B cell (primary cell): ENCODE data around the gene MFAP3L. TPM values are rescaled to one million over a fixed set of nuclear protein-coding genes. Genes with fewer than 3 reads are reported as not detected.

ENCODE experiments used
- ATAC-seq: fragments of 200-7000 bp; cut with Tn5 transposase; one replicate; pipeline ENCODE4 v1.10.0; 2021; ENCODE audit warnings: low read depth, mild to moderate bottlenecking, moderate number of reproducible peaks, moderate library complexity
- CTCF ChIA-PET: fragments of 350-600 bp; sonication (Branson Sonifier 250); formaldehyde crosslinking; loops from one replicate; lab custom pipeline; 2021; ENCODE audit warnings: antibody characterized with exemption, inconsistent platforms; lab: Charles Lee
- POLR2A ChIA-PET: fragments of 350-600 bp; sonication (Branson Sonifier 250); formaldehyde crosslinking; loops from one replicate; lab custom pipeline; 2021; ENCODE audit warnings: antibody characterized with exemption; lab: Charles Lee
- DNase-seq: peaks from one replicate; pipeline ENCODE4 v3.0.0; 2013
- H2AFZ ChIP-seq: 2 replicates; pipeline ENCODE4 v1.6.1; 2012; ENCODE audit warnings: mild to moderate bottlenecking, low read depth, low read length; ENCODE audit not compliant: insufficient read depth, poor library complexity, severe bottlenecking
- H3K27ac ChIP-seq, 2 donors: 1 replicate in 1 of 2; 2 replicates in 1 of 2; pipeline ENCODE4 v1.5.1; 2012 to 2013; ENCODE audit warnings: low read length in 2 of 2, mild to moderate bottlenecking in 2 of 2, moderate library complexity in 1 of 2
- H3K27me3 ChIP-seq, 4 experiments: fragments of 200-600 bp in 1 of 4; sonication (generic) in 1 of 4; replicated peaks in 1 of 4; 1 replicate in 2 of 4; 2 replicates in 2 of 4; pipeline versions ENCODE4 v1.6.1 to v1.7.0; 2013 to 2016; ENCODE audit warnings: low read length in 3 of 4, mild to moderate bottlenecking in 2 of 4, mixed read lengths in 1 of 4, moderate library complexity in 1 of 4; ENCODE audit not compliant: insufficient read depth in 4 of 4, control insufficient read depth in 3 of 4; ENCODE audit errors: control extremely low read depth in 1 of 4
- H3K36me3 ChIP-seq, 2 experiments: replicated peaks in 1 of 2; 1 replicate in 1 of 2; 2 replicates in 1 of 2; pipeline versions ENCODE4 v1.6.1 to v1.7.1; 2013; ENCODE audit warnings: low read length in 1 of 2; ENCODE audit not compliant: insufficient read depth in 2 of 2, control insufficient read depth in 1 of 2; ENCODE audit errors: control extremely low read depth in 1 of 2, extremely low read depth in 1 of 2
- H3K4me1 ChIP-seq, 2 donors: fragments of 200-600 bp in 1 of 2; sonication (generic) in 1 of 2; 1 replicate in 1 of 2; 2 replicates in 1 of 2; pipeline versions ENCODE4 v1.5.1 to v1.6.1; 2013 to 2017; ENCODE audit warnings: low read length in 2 of 2; ENCODE audit not compliant: control insufficient read depth in 2 of 2, insufficient read depth in 2 of 2
- H3K4me2 ChIP-seq: replicated peaks from 2 replicates; pipeline ENCODE3; 2012; ENCODE audit warnings: mild to moderate bottlenecking, low read depth, low read length; ENCODE audit not compliant: poor library complexity, severe bottlenecking
- H3K4me3 ChIP-seq, 5 experiments: fragments of 200-600 bp in 1 of 5; sonication (generic) in 1 of 5; 1 replicate in 3 of 5; 2 replicates in 2 of 5; pipeline versions ENCODE4 v1.5.1 to v1.7.0; 2011 to 2016; ENCODE audit warnings: low read length in 4 of 5, mild to moderate bottlenecking in 4 of 5, low read depth in 2 of 5, control low read depth in 1 of 5, moderate library complexity in 1 of 5; ENCODE audit not compliant: insufficient read depth in 1 of 5; ENCODE audit errors: control extremely low read depth in 1 of 5, extremely low read depth in 1 of 5
- H3K79me2 ChIP-seq: fragments of 200-600 bp; sonication (generic); one replicate; pipeline ENCODE4 v1.6.0; 2016; ENCODE audit warnings: low read length; ENCODE audit not compliant: control insufficient read depth, insufficient read depth
- H3K9ac ChIP-seq: fragments of 200-600 bp; sonication (generic); 2 replicates; pipeline ENCODE4 v1.6.1; 2017; ENCODE audit warnings: mild to moderate bottlenecking, low read length, moderate library complexity
- H3K9me3 ChIP-seq, 3 donors: one replicate each; pipeline versions ENCODE4 v1.6.1 to v1.7.1; 2013; ENCODE audit warnings: low read length in 2 of 3; ENCODE audit not compliant: control insufficient read depth in 2 of 3, insufficient read depth in 1 of 3; ENCODE audit errors: control extremely low read depth in 1 of 3
- H4K20me1 ChIP-seq: 2 replicates; pipeline ENCODE4 v1.6.0; 2012; ENCODE audit warnings: mild to moderate bottlenecking, low read length; ENCODE audit not compliant: insufficient read depth, control insufficient read depth, poor library complexity, severe bottlenecking
- H3K27ac Mint-ChIP-seq: one replicate; pipeline ENCODE4 v1.8.0; 2021; ENCODE audit warnings: mixed read lengths
- H3K27me3 Mint-ChIP-seq: one replicate; pipeline ENCODE4 v1.8.0; 2021; ENCODE audit warnings: mixed read lengths
- H3K4me1 Mint-ChIP-seq: one replicate; pipeline ENCODE4 v1.8.0; 2021; ENCODE audit warnings: mixed read lengths
- H3K4me3 Mint-ChIP-seq: one replicate; pipeline ENCODE4 v1.8.0; 2021; ENCODE audit warnings: mixed read lengths
- H3K9me3 Mint-ChIP-seq: one replicate; pipeline ENCODE4 v1.8.0; 2022; ENCODE audit warnings: mixed read lengths; ENCODE audit not compliant: insufficient read depth
- EZH2 ChIP-seq: IDR thresholded peaks from 2 replicates; pipeline ENCODE4 v1.6.1; 2012; ENCODE audit warnings: borderline replicate concordance, low read depth, mild to moderate bottlenecking, moderate library complexity, low read length; ENCODE audit not compliant: insufficient read depth, poor library complexity, severe bottlenecking
- WGBS: methylation state at CpG from one replicate; pipeline ENCODE4 v1.1.5; 2013; ENCODE audit warnings: missing lambda C conversion rate; ENCODE audit not compliant: insufficient coverage; 5-methylcytosine and 5-hydroxymethylcytosine counted together
- intact Hi-C: fragments of 100-400 bp; cut with micrococcal nuclease; formaldehyde crosslinking; loops from one replicate; pipeline ENCODE4 v1.10.0; 2022
- polyA plus RNA-seq: library from polyadenylated mRNA; depleted of rRNA; stranded (reverse); fragments of >200 nt; gene quantifications from 2 replicates; pipeline ENCODE4 v1.2.3, GENCODE V29; 2012
- total RNA-seq, 2 donors: library from RNA; stranded (reverse); fragments of 120-200 nt in 1 of 2; gene quantifications; 1 replicate in 1 of 2; 2 replicates in 1 of 2; pipeline versions ENCODE4 v1.2.3 to v1.2.4, GENCODE V29; 2013 to 2022
- TF ChIP-seq, protein P1 (sequence below): fragments of 200-600 bp; IDR thresholded peaks from one replicate; pipeline ENCODE4 v1.8.0; 2022; ENCODE audit warnings: antibody characterized with exemption, mild to moderate bottlenecking

Gene MFAP3L
- total and polyA plus RNA-seq, 2 donors (not counting 1 experiment from before 2014, with no cell fraction given) = 0.37 to 0.63 TPM

DNA sequence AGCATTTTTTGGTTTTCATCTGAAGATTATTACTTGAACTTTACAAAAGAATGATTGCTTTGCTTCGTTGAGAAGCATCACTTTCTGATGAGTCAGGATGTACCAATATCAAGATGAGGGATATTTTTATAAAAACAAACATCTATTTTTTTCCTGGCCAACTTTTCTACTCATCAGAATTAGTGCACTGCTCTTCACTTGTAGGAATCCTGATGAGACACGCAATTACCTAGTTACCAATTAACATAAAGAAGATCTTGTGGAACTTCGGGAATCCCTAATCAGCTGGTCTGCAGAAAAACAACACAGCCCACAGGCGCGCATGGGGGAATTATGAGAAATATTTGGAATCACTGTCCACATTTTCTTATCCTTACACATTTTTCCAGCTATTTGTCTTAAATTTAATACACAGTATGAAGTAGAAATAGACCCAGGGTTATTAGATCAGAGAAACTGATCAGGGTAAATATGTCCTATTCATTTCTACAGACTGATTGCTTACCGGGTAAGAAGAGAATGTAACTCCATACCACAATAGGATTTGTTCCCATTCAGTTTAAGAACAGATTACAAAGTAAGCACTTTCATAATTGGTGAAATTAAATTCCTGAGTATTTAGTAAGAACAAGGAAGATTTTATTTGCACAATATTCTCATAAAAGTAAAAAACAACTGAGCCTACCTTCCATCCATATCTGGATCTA lies 50.9 kb downstream of the MFAP3L start:
- H3K9me3 Mint-ChIP-seq = no peaks in the 10 kb centered on the region
- Histone ChIP-seq H2AFZ (no peak overlapping the region), H3K36me3 (no peaks in the 10 kb centered on the region), H3K4me3 (no peak overlapping the region), H3K79me2 (no peaks in the 10 kb centered on the region), H3K4me2 (no peak overlapping the region), H3K4me1 (no peaks in the 10 kb centered on the region), H3K27ac (no peak overlapping the region), H3K9ac (no peak overlapping the region), H3K27me3 (peaks cover 0 to 8% (median 4%) of the 10 kb centered on the region in 4 experiments), H3K9me3 (no peaks in the 10 kb centered on the region), H4K20me1 (no peaks in the 10 kb centered on the region)
- H3K4me1 Mint-ChIP-seq = no peaks in the 10 kb centered on the region
- no peak for ATAC-seq
- intact Hi-C loops = no loop called here
- H3K27me3 Mint-ChIP-seq = peaks cover 9% of the 10 kb centered on the region
- WGBS = no CpG with 5 or more reads among the region's 6 CpGs
- no peak overlapping the region for H3K27ac Mint-ChIP-seq
- DNase-seq = no peak
- no peak overlapping the region for H3K4me3 Mint-ChIP-seq
- TF ChIP-seq EZH2 = no peak
- TF ChIP-seq, protein P1, sequence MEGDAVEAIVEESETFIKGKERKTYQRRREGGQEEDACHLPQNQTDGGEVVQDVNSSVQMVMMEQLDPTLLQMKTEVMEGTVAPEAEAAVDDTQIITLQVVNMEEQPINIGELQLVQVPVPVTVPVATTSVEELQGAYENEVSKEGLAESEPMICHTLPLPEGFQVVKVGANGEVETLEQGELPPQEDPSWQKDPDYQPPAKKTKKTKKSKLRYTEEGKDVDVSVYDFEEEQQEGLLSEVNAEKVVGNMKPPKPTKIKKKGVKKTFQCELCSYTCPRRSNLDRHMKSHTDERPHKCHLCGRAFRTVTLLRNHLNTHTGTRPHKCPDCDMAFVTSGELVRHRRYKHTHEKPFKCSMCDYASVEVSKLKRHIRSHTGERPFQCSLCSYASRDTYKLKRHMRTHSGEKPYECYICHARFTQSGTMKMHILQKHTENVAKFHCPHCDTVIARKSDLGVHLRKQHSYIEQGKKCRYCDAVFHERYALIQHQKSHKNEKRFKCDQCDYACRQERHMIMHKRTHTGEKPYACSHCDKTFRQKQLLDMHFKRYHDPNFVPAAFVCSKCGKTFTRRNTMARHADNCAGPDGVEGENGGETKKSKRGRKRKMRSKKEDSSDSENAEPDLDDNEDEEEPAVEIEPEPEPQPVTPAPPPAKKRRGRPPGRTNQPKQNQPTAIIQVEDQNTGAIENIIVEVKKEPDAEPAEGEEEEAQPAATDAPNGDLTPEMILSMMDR = no peak
- CTCF ChIA-PET = no interaction called here
- POLR2A ChIA-PET = no interaction called here

DNA sequence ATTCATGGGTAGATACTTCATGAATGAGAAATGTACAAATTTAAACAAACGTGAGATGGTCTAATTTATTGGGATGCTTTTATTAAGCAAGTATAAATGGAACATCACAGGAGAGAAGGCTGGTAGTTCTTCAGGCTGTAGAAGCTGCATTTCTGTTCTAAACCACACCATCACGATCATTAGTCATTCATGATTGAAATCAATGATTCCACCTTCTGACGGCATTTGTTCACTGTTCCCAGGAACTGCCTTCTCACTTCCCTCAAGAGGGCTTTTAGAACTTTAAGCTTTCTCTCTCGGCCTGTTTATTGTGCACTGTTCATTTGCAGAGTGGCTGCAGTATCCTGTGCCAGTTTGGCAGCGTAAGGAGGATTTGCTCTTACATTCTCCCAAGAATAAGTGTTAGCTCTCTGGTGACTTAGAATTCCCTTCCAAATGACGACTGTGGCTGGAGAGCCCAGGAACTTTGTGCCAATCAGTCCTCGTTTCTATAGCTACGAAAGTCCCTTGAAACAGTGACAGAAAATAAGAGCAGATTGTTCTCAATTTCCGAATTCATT lies 54.7 kb downstream of the MFAP3L start:
- peaks cover 2% of the 10 kb centered on the region for H3K27me3 Mint-ChIP-seq
- CTCF ChIA-PET = no interaction called here
- DNase-seq = no peak
- POLR2A ChIA-PET = no interaction called here
- Histone ChIP-seq H3K4me2 (no peak overlapping the region), H3K36me3 (no peaks in the 10 kb centered on the region), H2AFZ (no peak overlapping the region), H3K9ac (no peak overlapping the region), H3K9me3 (no peaks in the 10 kb centered on the region), H3K4me3 (no peak overlapping the region), H3K27me3 (peaks cover 0 to 6% (median 4%) of the 10 kb centered on the region in 4 experiments), H3K4me1 (no peaks in the 10 kb centered on the region), H3K79me2 (no peaks in the 10 kb centered on the region), H3K27ac (no peak overlapping the region), H4K20me1 (no peaks in the 10 kb centered on the region)
- no peak for TF ChIP-seq EZH2
- TF ChIP-seq, protein P1 = no peak
- WGBS = 94% methylated on average over 5 of the region's 9 CpGs
- H3K9me3 Mint-ChIP-seq = no peaks in the 10 kb centered on the region
- no peaks in the 10 kb centered on the region for H3K4me1 Mint-ChIP-seq
- ATAC-seq = no peak
- H3K4me3 Mint-ChIP-seq = no peak overlapping the region
- intact Hi-C loops = no loop called here
- no peak overlapping the region for H3K27ac Mint-ChIP-seq
